WI38 (cell line): Measurements from ENCODE around the gene PACRG.

Experiments
- H3K4me3 ChIP-seq: 2 replicates; pipeline ENCODE4 v1.5.1; 2011; ENCODE audit warnings: low read depth, mild to moderate bottlenecking, control low read depth, low read length
- TF ChIP-seq, protein P1 (sequence below): IDR thresholded peaks from 2 replicates; pipeline ENCODE4 v1.5.1; 2012; ENCODE audit warnings: low read depth, mild to moderate bottlenecking, control low read depth, low read length

The PACRG gene

DNA sequence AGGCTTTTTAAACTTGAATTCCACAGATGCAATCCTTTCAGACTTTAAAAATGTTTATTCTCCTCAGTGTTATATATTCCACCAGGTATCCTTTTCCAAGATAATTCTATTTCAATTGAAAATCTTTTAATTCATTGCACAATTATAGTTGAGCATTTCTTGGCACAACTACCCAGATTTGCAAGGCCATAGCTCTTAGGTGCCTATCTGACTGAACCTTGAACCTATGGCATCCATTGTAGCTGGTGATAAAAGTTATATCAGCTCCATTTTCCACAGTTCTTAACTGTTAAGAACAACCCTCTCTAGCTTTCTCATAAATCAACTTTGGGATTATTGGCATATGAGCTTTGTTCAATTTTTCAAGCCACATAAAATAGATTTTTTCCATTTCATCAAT lies 42.4 kb downstream of the PACRG start:
- no peak overlapping the region for H3K4me3 ChIP-seq
- TF ChIP-seq, protein P1, sequence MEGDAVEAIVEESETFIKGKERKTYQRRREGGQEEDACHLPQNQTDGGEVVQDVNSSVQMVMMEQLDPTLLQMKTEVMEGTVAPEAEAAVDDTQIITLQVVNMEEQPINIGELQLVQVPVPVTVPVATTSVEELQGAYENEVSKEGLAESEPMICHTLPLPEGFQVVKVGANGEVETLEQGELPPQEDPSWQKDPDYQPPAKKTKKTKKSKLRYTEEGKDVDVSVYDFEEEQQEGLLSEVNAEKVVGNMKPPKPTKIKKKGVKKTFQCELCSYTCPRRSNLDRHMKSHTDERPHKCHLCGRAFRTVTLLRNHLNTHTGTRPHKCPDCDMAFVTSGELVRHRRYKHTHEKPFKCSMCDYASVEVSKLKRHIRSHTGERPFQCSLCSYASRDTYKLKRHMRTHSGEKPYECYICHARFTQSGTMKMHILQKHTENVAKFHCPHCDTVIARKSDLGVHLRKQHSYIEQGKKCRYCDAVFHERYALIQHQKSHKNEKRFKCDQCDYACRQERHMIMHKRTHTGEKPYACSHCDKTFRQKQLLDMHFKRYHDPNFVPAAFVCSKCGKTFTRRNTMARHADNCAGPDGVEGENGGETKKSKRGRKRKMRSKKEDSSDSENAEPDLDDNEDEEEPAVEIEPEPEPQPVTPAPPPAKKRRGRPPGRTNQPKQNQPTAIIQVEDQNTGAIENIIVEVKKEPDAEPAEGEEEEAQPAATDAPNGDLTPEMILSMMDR: no peak

DNA sequence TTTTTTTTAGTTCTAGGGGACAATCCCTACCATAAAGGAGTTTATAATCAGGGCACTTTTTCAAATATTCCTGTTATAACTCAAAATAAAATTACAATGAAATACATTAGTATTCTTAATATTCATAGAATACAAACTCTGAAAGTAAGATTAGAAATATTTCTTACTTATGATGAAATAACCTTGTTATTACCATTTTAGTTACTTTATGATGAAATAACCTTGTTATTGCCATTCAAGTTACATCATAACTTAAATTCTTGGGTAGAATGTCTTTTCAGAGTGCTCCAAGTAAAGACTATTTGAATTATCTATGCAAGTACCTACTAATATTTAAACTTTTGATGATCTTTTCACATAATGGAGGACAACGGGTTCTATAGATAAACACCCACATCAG lies 43.2 kb downstream of the PACRG start:
- TF ChIP-seq, protein P1: no peak
- no peak overlapping the region for H3K4me3 ChIP-seq

DNA sequence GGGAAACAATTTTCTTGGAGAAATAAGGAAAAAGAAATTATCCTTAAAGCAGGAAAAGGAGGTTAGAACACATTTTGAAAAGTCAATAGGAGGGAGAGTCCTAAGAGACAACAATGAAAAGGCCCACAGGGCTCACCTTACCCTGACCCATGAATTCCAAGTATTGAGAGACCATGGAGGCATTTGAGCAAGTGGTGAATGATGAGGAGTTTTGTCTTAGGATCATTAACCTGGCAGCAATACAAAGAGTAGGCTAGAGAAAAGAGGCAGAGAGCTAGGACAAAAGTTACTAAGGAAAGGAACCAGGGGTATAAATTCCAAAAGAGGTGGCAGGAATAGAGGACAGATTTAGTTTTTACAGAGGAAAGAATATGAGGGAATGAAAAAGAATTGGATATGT lies 44.7 kb downstream of the PACRG start:
- TF ChIP-seq, protein P1: no peak
- no peak overlapping the region for H3K4me3 ChIP-seq

DNA sequence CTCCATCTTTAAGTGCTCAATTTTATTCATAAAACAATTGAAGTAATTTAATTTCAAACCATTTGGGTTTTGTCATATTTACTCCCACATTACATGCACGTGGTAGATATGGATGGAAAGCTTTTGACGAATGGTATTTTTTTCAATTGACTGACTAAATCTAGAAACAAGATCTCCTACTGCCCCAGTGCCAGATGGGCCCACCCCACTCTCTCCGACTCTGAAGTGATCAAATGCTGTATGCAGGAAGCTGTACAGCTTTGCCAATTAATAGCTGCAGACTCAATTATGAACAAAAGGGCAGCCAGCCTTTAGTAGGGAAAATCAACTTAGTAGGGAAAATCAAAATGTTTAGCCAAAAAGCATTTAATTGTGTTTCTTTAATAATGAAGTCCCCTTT lies 46.2 kb downstream of the PACRG start:
- no peak overlapping the region for H3K4me3 ChIP-seq
- TF ChIP-seq, protein P1: no peak

- H3K4me3 ChIP-seq: no peak overlapping the region
- TF ChIP-seq, protein P1: no peak
Measured at GRCh38 chr6:162777091-162777490, 49.3 kb downstream of the PACRG start.

GRCh38 chr6:162778603-162779002 lies 50.8 kb downstream of the PACRG start:
- TF ChIP-seq, protein P1: no peak
- no peak overlapping the region for H3K4me3 ChIP-seq

GRCh38 chr6:162785632-162786242 lies 58.0 kb downstream of the PACRG start:
- no peak overlapping the region for H3K4me3 ChIP-seq
- TF ChIP-seq, protein P1: no peak
